ENCODE data around the gene TFAP2A. TPM values are rescaled to one million over a fixed set of nuclear protein-coding genes. Genes with fewer than 3 reads are reported as not detected.

The TFAP2A gene
- total and polyA plus RNA-seq, 8 donors: 0.17 to 0.97 (median 0.39) TPM

GRCh38 chr6:10395171-10395703, 19.6 kb downstream of the TFAP2A start:
- peaks cover 93 to 100% of the 10 kb centered on the region in 2 donors for H3K27me3 ChIP-seq
- no peaks in the 10 kb centered on the region for H3K36me3 ChIP-seq
- H3K4me1 ChIP-seq: no peaks in the 10 kb centered on the region
- TF ChIP-seq, protein P1, sequence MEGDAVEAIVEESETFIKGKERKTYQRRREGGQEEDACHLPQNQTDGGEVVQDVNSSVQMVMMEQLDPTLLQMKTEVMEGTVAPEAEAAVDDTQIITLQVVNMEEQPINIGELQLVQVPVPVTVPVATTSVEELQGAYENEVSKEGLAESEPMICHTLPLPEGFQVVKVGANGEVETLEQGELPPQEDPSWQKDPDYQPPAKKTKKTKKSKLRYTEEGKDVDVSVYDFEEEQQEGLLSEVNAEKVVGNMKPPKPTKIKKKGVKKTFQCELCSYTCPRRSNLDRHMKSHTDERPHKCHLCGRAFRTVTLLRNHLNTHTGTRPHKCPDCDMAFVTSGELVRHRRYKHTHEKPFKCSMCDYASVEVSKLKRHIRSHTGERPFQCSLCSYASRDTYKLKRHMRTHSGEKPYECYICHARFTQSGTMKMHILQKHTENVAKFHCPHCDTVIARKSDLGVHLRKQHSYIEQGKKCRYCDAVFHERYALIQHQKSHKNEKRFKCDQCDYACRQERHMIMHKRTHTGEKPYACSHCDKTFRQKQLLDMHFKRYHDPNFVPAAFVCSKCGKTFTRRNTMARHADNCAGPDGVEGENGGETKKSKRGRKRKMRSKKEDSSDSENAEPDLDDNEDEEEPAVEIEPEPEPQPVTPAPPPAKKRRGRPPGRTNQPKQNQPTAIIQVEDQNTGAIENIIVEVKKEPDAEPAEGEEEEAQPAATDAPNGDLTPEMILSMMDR (IDR thresholded peaks at IDR 0.05): no peak
- H3K27ac ChIP-seq: no peak overlapping the region
- intact Hi-C loops (cut with DNase I): no loop called here
- no peak for ATAC-seq
- no peak for DNase-seq
- H3K4me3 ChIP-seq: no peak overlapping the region
- H3K9me3 ChIP-seq: no peaks in the 10 kb centered on the region

GRCh38 chr6:10393544-10394225, 21.2 kb downstream of the TFAP2A start:
- Histone ChIP-seq H3K27me3 (peaks cover 96 to 100% of the 10 kb centered on the region in 2 donors), H3K27ac (no peak overlapping the region), H3K4me1 (no peaks in the 10 kb centered on the region), H3K4me3 (no peak overlapping the region), H3K36me3 (no peaks in the 10 kb centered on the region), H3K9me3 (no peaks in the 10 kb centered on the region)
- ATAC-seq (no peak), DNase-seq (no peak)
- TF ChIP-seq, protein P1 (IDR thresholded peaks at IDR 0.05): no peak
- intact Hi-C loops (cut with DNase I): no loop called here

DNA sequence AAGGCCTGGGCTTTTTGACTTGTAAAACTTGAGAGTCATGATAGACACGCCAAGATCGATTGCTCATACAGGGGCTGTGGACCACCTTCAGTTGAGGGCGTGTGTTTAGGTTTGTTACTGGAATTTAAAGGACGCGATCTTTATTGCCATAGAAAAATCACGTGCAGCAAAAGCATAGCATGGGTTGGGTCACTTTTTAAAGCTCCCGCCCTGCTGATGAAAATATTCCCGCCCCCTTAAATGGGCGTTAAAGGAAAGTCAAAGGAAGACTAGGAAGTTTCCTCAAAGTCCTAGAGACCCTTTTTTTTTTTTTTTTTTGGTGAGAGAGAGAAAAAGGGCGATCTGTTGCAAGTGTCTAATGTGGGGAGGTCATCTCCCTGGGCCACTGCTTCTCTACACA, 23.1 kb downstream of the TFAP2A start:
- H3K27me3 ChIP-seq: peaks cover 96 to 100% of the 10 kb centered on the region in 2 donors
- ATAC-seq (no peak), DNase-seq (no peak)
- H3K4me3 ChIP-seq: no peak overlapping the region
- H3K36me3 ChIP-seq: no peaks in the 10 kb centered on the region
- no peaks in the 10 kb centered on the region for H3K4me1 ChIP-seq
- no peaks in the 10 kb centered on the region for H3K9me3 ChIP-seq
- TF ChIP-seq, protein P1 (IDR thresholded peaks at IDR 0.05): no peak
- no peak overlapping the region for H3K27ac ChIP-seq
- intact Hi-C loops (cut with DNase I): no loop called here

DNA sequence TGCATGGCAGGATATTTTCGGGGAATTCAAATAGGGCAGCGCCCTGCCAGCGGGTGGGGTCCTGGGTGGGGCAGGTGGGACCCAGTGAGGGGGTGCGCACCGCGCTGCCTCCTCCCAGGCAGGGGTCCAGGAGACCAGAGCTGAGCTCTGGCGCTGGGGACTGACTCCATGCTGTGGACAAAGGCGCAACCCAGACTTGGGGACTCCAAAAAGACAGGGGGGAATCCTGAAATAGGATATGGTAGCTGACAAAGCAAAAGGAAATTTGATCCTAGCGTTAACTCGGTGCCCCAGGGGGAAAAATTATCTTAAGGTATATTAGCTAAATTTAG, 23.6 kb downstream of the TFAP2A start:
- no peak for ATAC-seq
- Histone ChIP-seq H3K4me1 (no peaks in the 10 kb centered on the region), H3K9me3 (no peaks in the 10 kb centered on the region), H3K4me3 (no peak overlapping the region), H3K27me3 (peaks cover 98 to 100% of the 10 kb centered on the region in 2 donors), H3K36me3 (no peaks in the 10 kb centered on the region), H3K27ac (no peak overlapping the region)
- DNase-seq: no peak
- intact Hi-C loops (cut with DNase I): no loop called here
- TF ChIP-seq, protein P1 (IDR thresholded peaks at IDR 0.05): no peak

- Histone ChIP-seq H3K4me1 (no peaks in the 10 kb centered on the region), H3K27ac (no peak overlapping the region), H3K27me3 (peaks cover 98 to 100% of the 10 kb centered on the region in 2 donors), H3K9me3 (no peaks in the 10 kb centered on the region), H3K36me3 (no peaks in the 10 kb centered on the region), H3K4me3 (no peak overlapping the region)
- DNase-seq: no peak
- ATAC-seq: no peak
- TF ChIP-seq, protein P1 (IDR thresholded peaks at IDR 0.05): no peak
- intact Hi-C loops (cut with DNase I): no loop called here
Measured at GRCh38 chr6:10390495-10391298, 24.2 kb downstream of the TFAP2A start.
